Ovary (tissue), 9 donors: ENCODE data around the gene DHDH. TPM values are rescaled to one million over a fixed set of nuclear protein-coding genes. Genes with fewer than 3 reads are reported as not detected.

Source experiments
- DNase-seq, 5 donors: peaks; one replicate each; pipeline ENCODE4 v3.0.0-alpha.2; 2019 to 2020
- H3K27ac ChIP-seq, 2 donors: fragments of 200-600 bp; one replicate each; pipeline versions ENCODE4 v1.5.1 to v1.8.0; 2019 to 2022
- H3K27me3 ChIP-seq: fragments of 200-600 bp; one replicate; pipeline ENCODE4 v1.8.0; 2022
- H3K36me3 ChIP-seq: fragments of 200-600 bp; sonication (generic); one replicate; pipeline ENCODE4 v1.5.1; 2019
- H3K4me1 ChIP-seq: one replicate; pipeline ENCODE4 v1.8.1; 2013; ENCODE audit warnings: mild to moderate bottlenecking, moderate library complexity; ENCODE audit not compliant: insufficient read depth
- H3K4me3 ChIP-seq: fragments of 200-600 bp; sonication (generic); one replicate; pipeline ENCODE4 v1.5.1; 2017
- H3K9me3 ChIP-seq, 2 donors: fragments of 200-600 bp in 1 of 2; sonication (generic) in 1 of 2; one replicate each; pipeline versions ENCODE4 v1.5.1 to v1.8.1; 2013 to 2019; ENCODE audit warnings: mild to moderate bottlenecking in 1 of 2, moderate library complexity in 1 of 2
- EP300 ChIP-seq: sonication (generic); formaldehyde crosslinking; IDR thresholded peaks from one replicate; pipeline ENCODE4 v1.6.1; 2017; ENCODE audit warnings: antibody characterized with exemption
- POLR2A ChIP-seq: fragments of 450-650 bp; IDR thresholded peaks from one replicate; pipeline ENCODE4 v1.6.1; 2017; ENCODE audit warnings: antibody characterized with exemption, mild to moderate bottlenecking, moderate library complexity
- WGBS, 3 donors: extraction: QIAGEN DNeasy Blood & Tissue Kit in 1 of 3; methylation state at CpG; one replicate each; pipeline versions ENCODE4 v1.1.5 to v1.1.7; 2013 to 2017; 5-methylcytosine and 5-hydroxymethylcytosine counted together
- intact Hi-C, 4 donors: fragments of 100-400 bp; cut with DNase I; formaldehyde crosslinking; loops; one replicate each; pipeline versions ENCODE4 v1.11.0 to v1.15.1; 2022 to 2023
- polyA plus RNA-seq, 2 donors: library from polyadenylated mRNA; stranded (reverse); fragments of 200-250 nt in 1 of 2; fragments of 350-450 nt in 1 of 2; fragmentation: Illumina TruSeq in 1 of 2; extraction: RNeasy Lipid Tissue Mini Kit (QIAGEN cat#74804) in 1 of 2; gene quantifications; one replicate each; pipeline ENCODE4 v1.2.3, GENCODE V29; 2013 to 2014
- total RNA-seq, 7 donors: library from RNA; depleted of rRNA in 2 of 7; stranded (reverse); fragments of >200 nt in 2 of 7; fragmentation: NEBNext Ultra II Directional in 3 of 7; extraction: Animal tissue kit (Norgen Biotek cat#: 25700) in 3 of 7; gene quantifications; one replicate each; pipeline versions ENCODE4 v1.1.0 to v1.2.4, GENCODE V29; 2016 to 2023
- TF ChIP-seq, protein P1 (sequence below), 3 donors: fragments of 450-650 bp in 2 of 3; fragments of 200-600 bp in 1 of 3; IDR thresholded peaks; one replicate each; pipeline versions ENCODE4 v1.5.1 to v1.8.0; 2016 to 2022; ENCODE audit warnings: antibody characterized with exemption in 3 of 3, mild to moderate bottlenecking in 1 of 3
- donor health status: DM: no; HTN: no; CAD: no; lungs with moderate emphysema.
- donor health status: DM: no; HTN: no; CAD: no.
- donor health status: Bipolar disorder and iron deficiency.
- donor health status: DM: yes; HTN: yes; CAD: no.
- donor health status: DM: no; HTN: no; CAD: no.
- donor health status: DM: yes; HTN: yes; CAD: no.

The DHDH gene
- total and polyA plus RNA-seq, 9 donors = 0.28 to 0.78 (median 0.67) TPM; not detected in 4

DNA sequence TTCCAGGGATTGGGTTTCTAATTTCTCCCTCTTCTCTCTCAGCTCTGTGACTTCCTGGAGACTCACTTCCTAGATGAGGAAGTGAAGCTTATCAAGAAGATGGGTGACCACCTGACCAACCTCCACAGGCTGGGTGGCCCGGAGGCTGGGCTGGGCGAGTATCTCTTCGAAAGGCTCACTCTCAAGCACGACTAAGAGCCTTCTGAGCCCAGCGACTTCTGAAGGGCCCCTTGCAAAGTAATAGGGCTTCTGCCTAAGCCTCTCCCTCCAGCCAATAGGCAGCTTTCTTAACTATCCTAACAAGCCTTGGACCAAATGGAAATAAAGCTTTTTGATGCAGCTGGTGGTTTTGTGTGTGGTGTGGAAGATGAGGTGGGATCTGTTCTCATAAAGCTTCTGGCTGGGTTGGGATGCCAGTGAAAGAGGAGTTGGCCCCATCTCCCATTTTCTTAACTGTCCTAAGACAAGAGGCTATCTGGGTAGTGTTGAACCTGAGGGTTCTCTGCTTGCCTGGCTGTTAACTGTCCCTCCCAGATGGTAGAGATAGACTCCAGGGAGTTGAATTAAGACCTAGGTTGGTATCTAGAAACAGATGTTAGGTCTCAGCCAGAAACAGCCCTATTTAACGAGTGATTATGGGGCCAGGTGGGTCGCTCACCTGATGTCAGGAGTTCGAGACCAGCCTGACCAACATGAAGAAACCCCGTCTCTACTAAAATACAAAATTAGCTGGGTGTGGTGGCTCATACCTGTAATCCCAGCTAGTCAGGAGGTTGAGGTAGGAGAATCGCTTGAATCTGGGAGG, 33.2 kb downstream of the DHDH start:
- Histone ChIP-seq H3K27ac (peak overlapping the region in 1 of 2 donors; percentile 87), H3K9me3 (no peaks in the 10 kb centered on the region), H3K4me3 (peak overlapping the region; percentile 98), H3K36me3 (no peaks in the 10 kb centered on the region), H3K27me3 (no peaks in the 10 kb centered on the region), H3K4me1 (peaks cover 10% of the 10 kb centered on the region)
- TF ChIP-seq, protein P1, sequence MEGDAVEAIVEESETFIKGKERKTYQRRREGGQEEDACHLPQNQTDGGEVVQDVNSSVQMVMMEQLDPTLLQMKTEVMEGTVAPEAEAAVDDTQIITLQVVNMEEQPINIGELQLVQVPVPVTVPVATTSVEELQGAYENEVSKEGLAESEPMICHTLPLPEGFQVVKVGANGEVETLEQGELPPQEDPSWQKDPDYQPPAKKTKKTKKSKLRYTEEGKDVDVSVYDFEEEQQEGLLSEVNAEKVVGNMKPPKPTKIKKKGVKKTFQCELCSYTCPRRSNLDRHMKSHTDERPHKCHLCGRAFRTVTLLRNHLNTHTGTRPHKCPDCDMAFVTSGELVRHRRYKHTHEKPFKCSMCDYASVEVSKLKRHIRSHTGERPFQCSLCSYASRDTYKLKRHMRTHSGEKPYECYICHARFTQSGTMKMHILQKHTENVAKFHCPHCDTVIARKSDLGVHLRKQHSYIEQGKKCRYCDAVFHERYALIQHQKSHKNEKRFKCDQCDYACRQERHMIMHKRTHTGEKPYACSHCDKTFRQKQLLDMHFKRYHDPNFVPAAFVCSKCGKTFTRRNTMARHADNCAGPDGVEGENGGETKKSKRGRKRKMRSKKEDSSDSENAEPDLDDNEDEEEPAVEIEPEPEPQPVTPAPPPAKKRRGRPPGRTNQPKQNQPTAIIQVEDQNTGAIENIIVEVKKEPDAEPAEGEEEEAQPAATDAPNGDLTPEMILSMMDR (IDR thresholded peaks at IDR 0.05) = no peak
- TF ChIP-seq EP300 (no peak), POLR2A (peak; percentile 6)
- WGBS, 3 donors = 79 to 87% (median 84%) methylated on average over 10 of the region's 10 CpGs
- intact Hi-C loops = loop anchor here in 3 of 4 donors (5.0 to 10.0 kb wide), 5 partner anchors 62 to 319 kb away; partner anchors contain the start of genes CA11 (in 1 of the 3), NUCB1 (in 1 of the 3) and PPP1R15A (in 1 of the 3)
- no peak for DNase-seq

DNA sequence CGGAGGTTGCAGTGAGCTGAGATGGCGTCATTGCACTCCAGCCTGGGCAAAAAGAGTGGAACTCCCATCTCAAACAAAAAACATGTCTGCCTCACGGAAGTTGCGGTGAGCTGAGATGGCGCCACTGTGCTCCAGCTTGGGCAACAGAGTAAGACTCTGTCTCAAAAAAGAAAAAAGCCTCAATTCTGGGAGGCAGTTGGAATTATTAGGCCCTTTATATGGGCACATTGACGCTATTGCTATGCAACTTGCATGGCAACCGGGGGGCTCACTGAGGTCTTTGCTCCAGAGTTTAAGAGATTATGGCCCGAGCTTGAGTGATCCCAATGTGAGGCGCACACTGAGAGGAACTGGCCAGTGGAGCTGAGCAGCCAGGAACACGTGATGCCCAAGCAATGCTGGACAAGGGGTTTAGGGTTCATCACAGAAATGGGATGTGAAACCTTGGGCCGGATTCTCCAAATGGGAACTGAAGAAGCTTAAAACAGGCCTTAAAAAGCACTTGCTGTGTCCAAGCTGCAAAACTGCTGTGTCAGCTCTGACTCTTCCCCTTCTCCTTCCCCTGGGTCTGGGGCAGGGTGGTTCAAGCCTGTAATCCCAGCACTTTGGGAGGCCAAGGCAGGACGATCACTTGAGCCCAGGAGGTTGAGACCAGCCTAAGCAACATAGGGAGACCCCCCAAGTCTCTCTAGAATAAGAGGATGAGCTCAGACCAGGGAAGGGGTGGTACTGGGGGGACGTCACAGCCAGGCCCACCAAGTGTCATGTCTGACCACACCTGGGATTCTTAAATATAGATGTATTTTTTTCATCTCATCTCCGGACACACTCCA, 34.1 kb downstream of the DHDH start:
- H3K27ac ChIP-seq = no peak overlapping the region
- peaks cover 10% of the 10 kb centered on the region for H3K4me1 ChIP-seq
- DNase-seq = no peak
- H3K9me3 ChIP-seq = no peaks in the 10 kb centered on the region
- TF ChIP-seq POLR2A = peak; percentile 0
- TF ChIP-seq, protein P1 (IDR thresholded peaks at IDR 0.05) = no peak
- 71 to 76% (median 74%) methylated on average over 14 of the region's 14 CpGs for WGBS, 3 donors
- H3K27me3 ChIP-seq = no peaks in the 10 kb centered on the region
- H3K4me3 ChIP-seq = no peak overlapping the region
- no peaks in the 10 kb centered on the region for H3K36me3 ChIP-seq
- intact Hi-C loops = loop anchor here in 3 of 4 donors (5.0 to 10.0 kb wide), 5 partner anchors 63 to 320 kb away; partner anchors contain the start of genes CA11 (in 1 of the 3), NUCB1 (in 1 of the 3) and PPP1R15A (in 1 of the 3)

DNA sequence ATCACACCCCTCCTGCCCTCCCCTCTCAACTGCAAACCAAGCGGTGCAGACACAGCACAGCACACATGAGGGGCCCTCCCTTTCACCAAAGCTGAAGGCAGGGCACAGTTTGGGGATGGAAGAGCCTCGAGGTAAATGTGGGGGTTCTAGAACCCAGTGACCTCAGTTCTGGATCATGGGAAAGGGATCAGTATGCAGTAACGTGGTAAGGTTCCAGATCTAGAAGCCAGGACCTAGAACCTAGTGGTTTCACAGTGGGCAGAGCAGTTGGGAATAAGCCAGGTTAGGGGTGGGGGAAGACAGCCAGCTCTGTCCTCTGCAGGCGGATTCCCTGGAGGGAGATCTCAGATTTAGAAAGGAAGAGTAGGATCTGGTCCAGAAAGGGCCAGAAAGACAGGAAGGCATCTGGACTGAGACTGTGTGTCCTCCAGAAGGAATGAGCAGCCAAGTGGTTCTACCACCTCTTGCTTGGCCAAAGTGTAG, 34.7 kb downstream of the DHDH start:
- no peaks in the 10 kb centered on the region for H3K36me3 ChIP-seq
- 54 to 65% (median 56%) methylated on average over 4 of the region's 4 CpGs for WGBS, 3 donors
- no peaks in the 10 kb centered on the region for H3K9me3 ChIP-seq
- no peak overlapping the region for H3K4me3 ChIP-seq
- no peak overlapping the region for H3K27ac ChIP-seq
- intact Hi-C loops = loop anchor here in 3 of 4 donors (5.0 to 10.0 kb wide), 5 partner anchors 63 to 321 kb away; partner anchors contain the start of genes CA11 (in 1 of the 3), NUCB1 (in 1 of the 3) and PPP1R15A (in 1 of the 3)
- no peaks in the 10 kb centered on the region for H3K27me3 ChIP-seq
- no peak for DNase-seq
- peaks cover 10% of the 10 kb centered on the region for H3K4me1 ChIP-seq
- TF ChIP-seq, protein P1 (IDR thresholded peaks at IDR 0.05) = no peak
- TF ChIP-seq EP300 (no peak), POLR2A (no peak)

DNA sequence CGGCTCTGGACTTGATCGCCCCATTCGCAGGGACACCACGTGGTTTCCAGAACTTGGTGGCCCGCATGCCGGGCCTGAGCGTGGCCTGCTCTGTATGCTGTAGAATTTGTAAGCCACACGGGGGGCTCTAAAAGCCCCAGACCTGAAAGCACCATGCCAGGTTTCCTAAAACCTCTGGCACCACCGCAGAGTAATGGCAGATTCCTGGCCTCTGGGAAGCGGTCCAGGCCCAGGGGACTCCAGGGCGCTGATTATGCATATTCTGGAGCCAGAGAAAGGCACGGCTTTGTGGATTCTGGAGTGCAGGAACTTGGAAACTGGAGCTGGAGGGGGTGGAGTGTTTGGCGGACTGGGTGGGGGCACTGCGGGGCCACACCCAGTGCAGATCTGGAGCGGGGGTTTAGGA, 35.3 kb downstream of the DHDH start:
- peaks cover 6% of the 10 kb centered on the region for H3K4me1 ChIP-seq
- intact Hi-C loops = loop anchor here in 3 of 4 donors (5.0 to 10.0 kb wide), 5 partner anchors 64 to 322 kb away; partner anchors contain the start of genes CA11 (in 1 of the 3), NUCB1 (in 1 of the 3) and PPP1R15A (in 1 of the 3)
- H3K9me3 ChIP-seq = no peaks in the 10 kb centered on the region

More for the DNA sequence above, 35.3 kb downstream of the DHDH start:
- no peak for TF ChIP-seq EP300
- no peak for TF ChIP-seq POLR2A
- TF ChIP-seq, protein P1 (IDR thresholded peaks at IDR 0.05) = no peak
- no peak for DNase-seq
- Histone ChIP-seq H3K36me3 (no peaks in the 10 kb centered on the region), H3K27ac (no peak overlapping the region), H3K4me3 (no peak overlapping the region), H3K27me3 (no peaks in the 10 kb centered on the region)
- 83 to 85% (median 84%) methylated on average over 15 of the region's 15 CpGs for WGBS, 3 donors
